Rectal smooth muscle tissue (tissue), 1 donor: ENCODE results near the gene HDAC4.

Source experiments
- H3K27ac ChIP-seq: one replicate; pipeline ENCODE4 v1.7.0; 2013; ENCODE audit warnings: low read depth, low read length, inconsistent platforms
- H3K27me3 ChIP-seq: one replicate; pipeline ENCODE4 v1.7.0; 2013; ENCODE audit warnings: low read length; ENCODE audit not compliant: control insufficient read depth, insufficient read depth
- H3K36me3 ChIP-seq: one replicate; pipeline ENCODE4 v1.7.0; 2013; ENCODE audit warnings: low read length; ENCODE audit not compliant: control insufficient read depth, insufficient read depth
- H3K4me1 ChIP-seq: one replicate; pipeline ENCODE4 v1.7.0; 2013; ENCODE audit warnings: low read length; ENCODE audit not compliant: control insufficient read depth, insufficient read depth
- H3K4me3 ChIP-seq: one replicate; pipeline ENCODE4 v1.7.0; 2013; ENCODE audit warnings: low read length
- H3K9ac ChIP-seq: one replicate; pipeline ENCODE4 v1.7.0; 2013; ENCODE audit warnings: low read length

Gene HDAC4

GRCh38 chr2:239391286-239392071 is 9.3 kb downstream of the HDAC4 start:
- Histone ChIP-seq H3K27me3 (no peaks in the 10 kb centered on the region), H3K4me1 (peaks cover 9% of the 10 kb centered on the region), H3K27ac (no peak overlapping the region), H3K9ac (no peak overlapping the region), H3K36me3 (no peaks in the 10 kb centered on the region), H3K4me3 (no peak overlapping the region)

DNA sequence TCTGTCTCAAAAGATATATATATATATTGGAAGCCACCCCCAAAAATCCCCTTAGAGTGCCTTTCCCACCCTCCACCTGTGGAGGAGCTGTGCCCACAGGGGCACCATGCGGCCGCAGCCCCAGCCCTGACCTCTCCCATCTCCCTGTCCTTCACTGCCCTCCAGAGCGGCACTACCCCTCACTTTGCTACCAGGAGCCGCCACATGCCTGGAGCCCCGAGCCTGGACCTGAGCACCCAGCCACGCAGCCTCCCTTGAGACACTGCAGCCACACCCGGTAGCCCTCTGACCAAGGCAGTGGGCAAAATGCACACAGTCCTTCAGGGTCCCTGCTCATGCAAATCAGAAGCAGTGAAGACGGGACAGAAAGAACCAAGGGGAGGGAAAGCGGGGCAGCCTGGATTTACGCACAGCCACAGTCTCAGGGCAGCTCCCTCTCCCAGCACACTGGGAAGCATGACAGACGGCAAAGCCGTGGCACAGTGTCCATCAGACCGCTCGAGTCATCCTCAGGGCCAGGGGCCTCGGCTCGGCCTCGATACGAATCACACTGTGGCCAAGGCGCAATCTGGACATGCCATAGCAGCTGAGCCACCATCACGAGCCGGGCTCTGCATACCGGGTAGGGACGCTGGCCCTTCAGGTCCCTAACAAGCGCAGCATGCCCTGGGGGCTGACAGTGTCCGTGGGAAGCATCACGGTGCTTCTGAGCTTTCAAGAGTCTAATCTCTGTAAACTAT is 10.1 kb downstream of the HDAC4 start:
- no peaks in the 10 kb centered on the region for H3K36me3 ChIP-seq
- H3K27me3 ChIP-seq = no peaks in the 10 kb centered on the region
- no peak overlapping the region for H3K9ac ChIP-seq
- H3K27ac ChIP-seq = no peak overlapping the region
- no peak overlapping the region for H3K4me3 ChIP-seq
- peaks cover 8% of the 10 kb centered on the region for H3K4me1 ChIP-seq

GRCh38 chr2:239389414-239390329 is 11.1 kb downstream of the HDAC4 start:
- Histone ChIP-seq H3K27ac (no peak overlapping the region), H3K4me1 (peaks cover 4% of the 10 kb centered on the region), H3K36me3 (no peaks in the 10 kb centered on the region), H3K4me3 (no peak overlapping the region), H3K9ac (no peak overlapping the region), H3K27me3 (no peaks in the 10 kb centered on the region)

- H3K9ac ChIP-seq = no peak overlapping the region
- peaks cover 4% of the 10 kb centered on the region for H3K4me1 ChIP-seq
- H3K27me3 ChIP-seq = no peaks in the 10 kb centered on the region
- H3K27ac ChIP-seq = no peak overlapping the region
- no peak overlapping the region for H3K4me3 ChIP-seq
- no peaks in the 10 kb centered on the region for H3K36me3 ChIP-seq
These were observed 12.3 kb downstream of the HDAC4 start for GRCh38 chr2:239388236-239389151.

GRCh38 chr2:239387811-239388210 is 13.0 kb downstream of the HDAC4 start:
- Histone ChIP-seq H3K9ac (no peak overlapping the region), H3K27me3 (no peaks in the 10 kb centered on the region), H3K36me3 (no peaks in the 10 kb centered on the region), H3K27ac (no peak overlapping the region), H3K4me1 (no peaks in the 10 kb centered on the region), H3K4me3 (no peak overlapping the region)

- Histone ChIP-seq H3K4me3 (no peak overlapping the region), H3K4me1 (no peaks in the 10 kb centered on the region), H3K36me3 (no peaks in the 10 kb centered on the region)
These were observed 13.9 kb downstream of the HDAC4 start for GRCh38 chr2:239386872-239387445.

GRCh38 chr2:239386001-239386670 is 14.7 kb downstream of the HDAC4 start:
- Histone ChIP-seq H3K4me1 (no peaks in the 10 kb centered on the region), H3K4me3 (no peak overlapping the region), H3K27ac (no peak overlapping the region), H3K9ac (no peak overlapping the region), H3K27me3 (no peaks in the 10 kb centered on the region), H3K36me3 (no peaks in the 10 kb centered on the region)

More at GRCh38 chr2:239386872-239387445, 13.9 kb downstream of the HDAC4 start:
- H3K27ac ChIP-seq = no peak overlapping the region
- H3K27me3 ChIP-seq = no peaks in the 10 kb centered on the region
- no peak overlapping the region for H3K9ac ChIP-seq

DNA sequence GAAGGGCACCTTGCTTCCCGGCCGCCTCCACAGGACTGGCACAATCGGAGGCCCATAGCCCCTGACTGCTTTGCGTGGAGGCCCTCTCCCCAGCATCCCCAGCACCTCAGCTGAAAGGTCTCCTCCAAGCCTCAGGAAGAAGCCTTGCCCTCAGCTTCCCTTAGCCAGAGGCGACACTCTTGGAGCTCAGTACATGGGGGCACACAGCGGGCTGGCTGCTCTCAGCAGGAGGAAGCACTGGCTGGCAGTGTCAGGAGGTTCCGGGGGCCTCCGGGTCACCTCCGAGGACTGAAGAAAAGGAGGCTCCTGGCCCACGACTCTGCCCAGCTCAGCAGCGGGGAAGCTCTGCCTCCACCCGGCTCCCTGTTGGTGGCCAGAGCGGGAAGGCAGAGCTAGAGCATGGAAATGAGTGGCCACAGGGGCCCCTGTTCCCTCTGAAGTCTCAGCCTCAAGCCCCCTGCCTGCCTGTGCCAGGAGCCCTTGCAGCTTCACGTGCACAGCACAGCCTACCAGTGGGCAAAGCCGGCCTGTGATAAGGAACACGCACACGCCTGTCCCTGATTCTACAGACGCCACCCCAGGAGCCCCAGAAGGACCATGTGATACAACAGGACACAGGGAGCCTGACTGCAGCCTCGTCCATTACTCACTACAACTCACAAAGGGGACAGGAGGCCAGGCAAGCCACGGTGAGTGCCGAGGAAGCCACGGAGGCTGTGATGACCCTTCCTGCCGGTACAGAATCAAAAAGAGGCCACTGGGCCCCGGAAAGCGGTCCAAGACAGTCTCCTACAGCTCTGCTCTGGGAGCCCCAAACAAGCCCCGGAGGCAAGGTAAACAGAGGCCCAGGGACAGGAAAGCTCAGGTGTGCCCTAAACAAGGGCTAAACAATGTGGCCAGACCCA is 15.5 kb downstream of the HDAC4 start:
- no peak overlapping the region for H3K9ac ChIP-seq
- H3K27ac ChIP-seq = no peak overlapping the region
- H3K4me3 ChIP-seq = no peak overlapping the region
- no peaks in the 10 kb centered on the region for H3K36me3 ChIP-seq
- no peaks in the 10 kb centered on the region for H3K4me1 ChIP-seq
- H3K27me3 ChIP-seq = no peaks in the 10 kb centered on the region

DNA sequence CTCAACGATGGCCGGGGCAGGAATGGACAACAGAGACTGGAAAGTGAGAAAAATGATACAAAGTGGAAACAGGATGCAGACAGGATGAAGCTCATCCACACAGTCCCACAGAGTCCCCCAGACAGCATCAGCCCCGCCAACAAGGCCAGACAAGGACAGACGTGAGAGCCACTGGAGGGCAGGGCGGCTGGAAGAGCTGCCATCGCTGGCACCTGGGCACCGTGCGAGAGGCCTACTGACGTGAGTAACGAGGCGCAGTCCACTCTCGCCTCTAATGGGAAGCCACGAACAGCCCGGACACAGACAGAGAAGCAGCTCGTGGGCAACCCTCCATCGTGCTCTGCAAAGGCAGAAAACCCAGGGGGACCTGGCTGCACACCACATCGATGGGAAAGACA is 17.1 kb downstream of the HDAC4 start:
- H3K9ac ChIP-seq = no peak overlapping the region
- H3K4me1 ChIP-seq = no peaks in the 10 kb centered on the region
- H3K27me3 ChIP-seq = no peaks in the 10 kb centered on the region
- H3K36me3 ChIP-seq = no peaks in the 10 kb centered on the region
- H3K27ac ChIP-seq = no peak overlapping the region
- no peak overlapping the region for H3K4me3 ChIP-seq

GRCh38 chr2:239383036-239383758 is 17.6 kb downstream of the HDAC4 start:
- H3K36me3 ChIP-seq = no peaks in the 10 kb centered on the region
- H3K9ac ChIP-seq = no peak overlapping the region
- no peaks in the 10 kb centered on the region for H3K4me1 ChIP-seq
- no peak overlapping the region for H3K27ac ChIP-seq
- no peaks in the 10 kb centered on the region for H3K27me3 ChIP-seq
- no peak overlapping the region for H3K4me3 ChIP-seq
